Right renal pelvis (tissue), 4 donors: Measurements from ENCODE around the gene LSP1. TPM values are rescaled to one million over a fixed set of nuclear protein-coding genes. Genes with fewer than 3 reads are reported as not detected.
"Not testable (repeated sequence)": the region's sequence is repeated elsewhere in the genome, so short reads cannot be mapped to it uniquely, and the experiment has no call there.

Experiments used
- DNase-seq, 4 donors: peaks; one replicate each; pipeline ENCODE4 v3.0.0-alpha.2; 2013; ENCODE audit warnings: low read depth in 4 of 4, low spot score in 3 of 4, missing footprints in 1 of 4
- polyA plus RNA-seq, 4 donors: library from polyadenylated mRNA; unstranded; fragments of 120-200 nt; gene quantifications; one replicate each; pipeline ENCODE4 v1.2.1, GENCODE V29; 2013; ENCODE audit not compliant: insufficient read length in 4 of 4

The LSP1 gene
- polyA plus RNA-seq, 4 donors, result 5.0 to 8.9 (median 6.4) TPM

DNA sequence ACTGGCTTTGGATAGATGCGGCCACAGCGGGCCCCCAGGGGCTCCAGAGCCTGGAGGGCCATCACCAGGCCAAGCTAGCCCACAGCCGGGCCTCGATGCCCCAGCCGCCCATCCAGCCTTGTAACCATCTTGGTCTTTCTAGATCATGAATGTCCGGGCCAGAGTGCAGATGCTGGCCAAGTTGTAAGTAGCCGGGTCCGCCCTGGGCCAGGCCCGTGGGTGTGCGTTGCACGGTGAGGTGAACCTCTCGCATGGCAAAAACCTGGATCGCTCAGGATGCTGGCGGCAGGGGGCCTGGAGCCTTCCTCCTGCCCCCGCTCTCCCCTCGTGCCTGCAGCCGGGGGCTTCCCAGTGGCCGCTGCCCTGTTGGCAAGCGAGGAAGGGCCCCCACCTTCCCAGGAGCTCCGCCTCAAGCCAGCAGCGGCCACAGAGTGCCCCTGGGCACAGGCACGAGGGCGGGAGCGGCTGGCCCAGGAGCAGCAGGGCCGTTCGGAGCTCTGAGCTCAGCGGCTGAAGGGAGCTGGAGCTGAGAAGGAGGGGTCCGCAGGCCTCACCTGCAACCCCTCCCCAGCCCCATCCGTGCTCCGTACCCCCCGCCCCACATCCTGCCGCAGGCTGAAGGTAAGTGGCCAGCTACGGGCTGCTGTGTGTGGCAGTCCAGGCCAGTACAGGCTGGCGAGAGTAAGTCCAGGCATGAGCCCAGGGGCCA is 83.3 kb downstream of the LSP1 start:
- DNase-seq, result no peak

DNA sequence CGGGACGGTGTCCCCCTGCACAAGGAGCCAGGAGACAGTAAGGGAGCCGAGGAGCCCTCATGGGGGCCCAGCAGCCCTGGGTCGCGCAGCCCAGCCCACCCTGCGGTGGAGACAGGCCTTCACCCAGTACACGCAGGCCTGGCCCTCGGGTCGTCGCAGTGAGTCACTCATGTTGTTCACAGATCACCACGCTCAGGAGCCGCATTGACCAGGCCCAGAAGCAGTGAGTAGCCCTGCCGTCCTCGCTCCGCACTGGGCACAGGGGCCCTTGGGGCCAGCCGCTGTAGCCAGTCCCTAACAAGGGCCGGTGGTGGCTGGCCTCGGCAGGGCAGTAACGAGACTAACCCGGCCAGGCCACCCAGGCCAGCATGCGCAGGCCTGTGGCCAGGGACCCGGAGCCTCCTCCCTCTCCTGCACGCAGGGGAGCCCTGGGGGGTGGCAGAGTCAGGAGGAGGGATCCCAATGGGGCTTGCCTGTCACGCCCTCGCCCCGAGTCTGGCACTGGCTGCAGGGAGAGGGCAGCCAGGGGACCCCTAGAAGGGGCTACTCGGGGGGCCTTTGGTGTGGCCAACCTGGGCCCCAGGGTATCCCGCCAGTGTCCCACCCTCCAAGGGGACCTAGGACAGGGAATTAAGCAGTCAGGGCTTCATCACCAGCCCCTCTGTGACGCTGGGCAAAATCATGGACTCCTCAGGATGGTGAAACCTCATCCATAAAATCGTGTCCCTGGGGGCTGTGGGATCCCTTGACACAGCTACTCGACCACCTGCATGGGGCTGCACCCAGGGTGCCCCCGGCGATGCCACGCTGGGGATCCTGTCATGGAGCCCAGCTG is 84.1 kb downstream of the LSP1 start:
- no peak for DNase-seq

DNA sequence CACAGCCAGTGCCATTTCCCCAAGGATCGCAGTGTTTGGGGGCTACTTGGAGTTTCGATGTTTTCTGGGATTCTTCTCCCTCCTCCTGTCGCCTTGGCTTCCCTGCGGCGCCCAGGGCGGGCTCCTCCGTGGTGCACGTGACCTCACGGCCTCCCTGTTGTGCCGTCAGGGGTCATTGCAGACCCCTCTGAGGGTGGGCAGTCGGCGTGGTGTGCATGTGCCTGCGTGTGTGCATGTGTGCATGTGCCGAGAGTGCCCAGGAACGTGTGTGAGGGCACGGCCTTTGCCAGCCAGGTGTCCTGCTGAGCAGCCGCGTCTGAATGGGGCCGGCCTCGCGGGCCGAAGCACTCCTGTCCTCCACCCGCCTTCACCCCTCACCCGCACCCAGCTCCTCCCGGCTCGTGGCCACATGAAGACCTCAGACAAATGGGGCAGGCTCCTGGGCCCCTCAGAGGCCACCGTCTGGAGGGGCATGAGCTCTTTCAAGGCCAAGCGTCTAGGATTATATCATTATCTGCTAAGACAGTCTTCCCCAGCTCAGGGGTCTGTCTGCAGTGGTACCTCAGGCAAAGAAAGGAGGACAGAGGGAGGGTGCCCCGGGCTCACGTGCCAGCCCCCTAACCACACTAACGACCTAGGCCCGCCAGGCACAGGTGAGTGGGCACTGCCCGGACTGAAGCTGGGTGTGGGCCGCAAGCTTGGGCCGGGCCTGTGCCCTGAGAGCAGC is 84.9 kb downstream of the LSP1 start:
- no peak for DNase-seq

DNA sequence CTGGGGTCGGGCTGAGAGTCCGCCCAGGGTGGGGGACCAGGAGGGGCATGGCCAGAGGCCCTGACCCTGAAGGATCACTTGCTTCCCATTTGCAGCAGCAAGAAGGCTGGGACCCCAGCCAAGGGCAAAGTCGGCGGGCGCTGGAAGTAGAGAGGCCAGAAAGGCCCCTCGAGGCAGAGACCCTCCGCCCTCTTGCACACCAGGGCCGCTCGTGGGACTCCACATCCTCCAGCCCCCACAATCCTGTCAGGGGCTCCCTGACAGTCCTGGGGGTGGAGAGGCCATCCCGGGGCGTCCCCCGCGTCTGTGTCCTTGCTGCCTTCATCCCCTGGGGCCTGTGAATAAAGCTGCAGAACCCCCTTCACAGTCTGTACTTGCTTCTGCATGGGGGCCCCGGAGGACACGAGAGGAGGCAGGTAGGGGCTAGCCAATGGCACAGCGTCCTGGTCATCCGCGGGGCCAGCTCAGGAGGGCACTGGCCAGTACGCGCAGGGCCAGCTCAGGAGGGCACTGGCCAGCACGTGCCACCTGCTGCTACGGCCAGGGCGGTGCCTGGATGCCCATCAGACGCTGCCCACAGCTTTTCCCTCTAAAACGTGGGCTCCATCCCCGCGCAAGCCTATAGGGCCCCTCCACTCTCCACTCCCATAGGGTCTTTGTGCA is 85.6 kb downstream of the LSP1 start:
- DNase-seq, result no peak

DNA sequence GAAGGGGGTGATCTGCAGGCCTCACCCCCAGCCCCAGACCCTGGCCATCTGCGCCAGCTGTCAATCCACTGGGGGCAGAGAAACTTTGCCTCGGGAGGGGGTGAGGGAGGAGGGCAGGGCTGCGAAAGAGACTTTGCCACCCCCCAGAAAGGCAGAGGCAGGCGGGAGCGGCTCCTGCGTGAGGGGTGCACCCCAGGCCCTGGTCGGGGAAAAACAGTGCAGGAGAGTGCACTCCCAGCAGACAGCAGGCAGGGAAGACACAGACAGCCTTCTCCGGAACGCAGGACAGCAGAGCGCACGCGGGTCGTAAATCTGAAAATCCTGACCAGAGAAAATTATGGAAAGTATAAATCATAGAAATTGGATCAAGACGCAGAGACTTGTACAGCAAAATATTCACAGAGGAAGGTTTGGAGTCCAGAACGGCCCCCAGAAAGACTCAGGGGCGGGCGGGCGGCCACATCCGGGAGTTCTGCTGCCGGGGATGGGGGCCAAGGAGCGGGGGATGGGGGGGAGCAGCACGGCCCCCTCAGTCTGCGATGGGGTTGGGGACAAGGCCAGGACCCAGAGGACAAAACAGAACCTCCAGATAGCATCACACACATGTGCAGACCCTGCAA is 86.2 kb downstream of the LSP1 start:
- DNase-seq, result no peak

DNA sequence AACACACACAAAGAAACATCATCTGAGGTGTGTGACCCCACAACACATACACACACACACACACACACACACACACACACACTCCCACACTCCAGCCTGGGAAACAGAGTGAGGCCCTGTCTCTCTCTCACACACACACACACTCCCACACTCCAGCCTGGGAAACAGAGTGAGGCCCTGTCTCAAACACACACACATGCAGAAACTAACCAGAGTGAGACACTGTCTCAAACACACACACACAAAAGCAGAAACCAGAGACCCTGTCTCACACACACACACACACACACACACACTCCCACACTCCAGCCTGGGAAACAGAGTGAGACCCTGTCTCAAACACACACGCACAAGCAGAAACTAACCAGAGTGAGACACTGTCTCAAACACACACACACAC is 86.9 kb downstream of the LSP1 start:
- not testable (repeated sequence) for DNase-seq

Other genes with a start within 250 kb of the LSP1 start
- not detected for gene KRTAP5-3, start 244.6 kb upstream of the LSP1 start, polyA plus RNA-seq
- under 1 TPM in 1 of 4 donors, not detected in 3; 0.05 TPM for gene KRTAP5-4, start 230.9 kb upstream of the LSP1 start, polyA plus RNA-seq
- not detected for gene KRTAP5-5, start 223.3 kb upstream of the LSP1 start, polyA plus RNA-seq
- gene KRTAP5-6, start 155.9 kb upstream of the LSP1 start, polyA plus RNA-seq, result under 1 TPM in 1 of 4 donors, not detected in 3; 0.14 TPM
- gene IFITM10, start 102.5 kb upstream of the LSP1 start, polyA plus RNA-seq, result under 1 TPM; 0.10 to 0.39 (median 0.21) TPM
- 100 to 1,000 TPM; 226 to 306 (median 234) TPM for gene CTSD, start 89.2 kb upstream of the LSP1 start, polyA plus RNA-seq
- under 1 TPM in 3 of 4 donors, not detected in 1; 0.15 to 0.69 (median 0.39) TPM for gene SYT8, start 18.1 kb upstream of the LSP1 start, polyA plus RNA-seq
- under 1 TPM; 0.30 to 0.77 (median 0.49) TPM for gene TNNI2, start 14.1 kb upstream of the LSP1 start, polyA plus RNA-seq
- gene PRR33, start 38.8 kb downstream of the LSP1 start, polyA plus RNA-seq, result under 1 TPM; 0.07 to 0.23 (median 0.14) TPM
- 10 to 100 TPM in 2 of 4 donors, 1 to 10 TPM in 2; 5.9 to 15.3 (median 8.8) TPM for gene TNNT3, start 66.6 kb downstream of the LSP1 start, polyA plus RNA-seq
- gene MRPL23, start 94.2 kb downstream of the LSP1 start, polyA plus RNA-seq, result 10 to 100 TPM; 49.5 to 76.5 (median 54.2) TPM
- 1,000 to 10,000 TPM; 2,958 to 3,802 (median 3,161) TPM for gene H19, start 144.8 kb downstream of the LSP1 start, polyA plus RNA-seq